Liver (tissue), 9 donors: Measurements from ENCODE around the gene AGPAT4. TPM values are rescaled to one million over a fixed set of nuclear protein-coding genes. Genes with fewer than 3 reads are reported as not detected.
A peak's percentile ranks its signal among the peaks of the same experiment; 100 is the strongest.
"Not testable (repeated sequence)": the region's sequence is repeated elsewhere in the genome, so short reads cannot be mapped to it uniquely, and the experiment has no call there.

ENCODE experiments used
- DNase-seq: peaks from one replicate; pipeline ENCODE4 v3.0.0-alpha.2; 2017; ENCODE audit warnings: low spot score
- H3K27ac ChIP-seq, 2 donors: one replicate each; pipeline ENCODE4 v1.7.0; 2013; ENCODE audit warnings: inconsistent platforms in 2 of 2, low read length in 2 of 2, control low read depth in 1 of 2, low read depth in 1 of 2, mild to moderate bottlenecking in 1 of 2
- H3K27me3 ChIP-seq, 4 donors: one replicate each; pipeline versions ENCODE4 v1.6.1 to v1.7.0; 2013; ENCODE audit warnings: low read length in 3 of 4, inconsistent platforms in 1 of 4, mild to moderate bottlenecking in 1 of 4, moderate library complexity in 1 of 4; ENCODE audit not compliant: control insufficient read depth in 4 of 4, insufficient read depth in 4 of 4
- H3K36me3 ChIP-seq, 4 donors: one replicate each; pipeline versions ENCODE4 v1.6.1 to v1.7.0; 2013; ENCODE audit warnings: low read length in 3 of 4, mild to moderate bottlenecking in 3 of 4, low read depth in 1 of 4, moderate library complexity in 1 of 4; ENCODE audit not compliant: control insufficient read depth in 4 of 4, insufficient read depth in 3 of 4
- H3K4me1 ChIP-seq, 4 donors: one replicate each; pipeline versions ENCODE4 v1.6.1 to v1.7.0; 2013; ENCODE audit warnings: low read length in 3 of 4, mild to moderate bottlenecking in 3 of 4, moderate library complexity in 1 of 4; ENCODE audit not compliant: control insufficient read depth in 4 of 4, insufficient read depth in 4 of 4
- H3K4me3 ChIP-seq, 3 donors: one replicate each; pipeline versions ENCODE4 v1.6.1 to v1.7.0; 2013; ENCODE audit warnings: low read length in 3 of 3, control low read depth in 1 of 3, low read depth in 1 of 3, mild to moderate bottlenecking in 1 of 3
- H3K9ac ChIP-seq, 2 donors: one replicate each; pipeline ENCODE4 v1.7.0; 2013; ENCODE audit warnings: low read length in 2 of 2, mild to moderate bottlenecking in 2 of 2, moderate library complexity in 2 of 2, control low read depth in 1 of 2, low read depth in 1 of 2
- H3K9me3 ChIP-seq, 4 donors: one replicate each; pipeline versions ENCODE4 v1.6.1 to v1.7.0; 2013; ENCODE audit warnings: low read length in 3 of 4; ENCODE audit not compliant: control insufficient read depth in 4 of 4
- CTCF ChIP-seq: fragments of 150-350 bp; IDR thresholded peaks from 2 replicates; pipeline ENCODE4 v1.5.1; 2017; ENCODE audit warnings: improper control_type of control experiment, low read depth, low read length; ENCODE audit not compliant: missing input control
- EGR1 ChIP-seq, 2 donors: IDR thresholded peaks; 2 replicates each; pipeline ENCODE4 v1.6.1; 2016 to 2018; ENCODE audit warnings: antibody characterized with exemption in 2 of 2, low read depth in 2 of 2
- FOXA1 ChIP-seq: IDR thresholded peaks from 2 replicates; pipeline ENCODE4 v1.6.1; 2016; ENCODE audit warnings: antibody characterized with exemption
- GABPA ChIP-seq, 2 donors: IDR thresholded peaks in 1 of 2; conservative IDR thresholded peaks in 1 of 2; 2 replicates each; pipeline ENCODE4 v1.6.1; 2016; ENCODE audit warnings: antibody characterized with exemption in 2 of 2, mild to moderate bottlenecking in 1 of 2, moderate library complexity in 1 of 2
- JUND ChIP-seq, 2 donors: IDR thresholded peaks; 2 replicates each; pipeline ENCODE4 v1.6.1; 2016; ENCODE audit warnings: antibody characterized with exemption in 2 of 2
- NR2F2 ChIP-seq: IDR thresholded peaks from 2 replicates; pipeline ENCODE4 v1.6.1; 2016; ENCODE audit warnings: antibody characterized with exemption
- YY1 ChIP-seq: IDR thresholded peaks from 2 replicates; pipeline ENCODE4 v1.6.1; 2016; ENCODE audit warnings: antibody characterized with exemption, mild to moderate bottlenecking
- ZBTB33 ChIP-seq: IDR thresholded peaks from 2 replicates; pipeline ENCODE4 v1.6.1; 2016; ENCODE audit warnings: antibody characterized with exemption
- WGBS: extraction: QIAGEN DNeasy Blood & Tissue Kit; methylation state at CpG from one replicate; pipeline ENCODE4 v1.1.7; 2013; 5-methylcytosine and 5-hydroxymethylcytosine counted together
- polyA plus RNA-seq, 2 donors: library from polyadenylated mRNA; stranded (reverse) in 1 of 2; unstranded in 1 of 2; fragments of 200-250 nt in 1 of 2; fragments of >200 nt in 1 of 2; fragmentation: Nextera tagmentation in 1 of 2; extraction: Ambion mirVana in 1 of 2; gene quantifications; one replicate each; pipeline versions ENCODE4 v1.2.1 to v1.2.3, GENCODE V29; 2013 to 2015
- total RNA-seq, 2 donors: library from RNA; depleted of rRNA; stranded (reverse); fragments of >200 nt; gene quantifications; one replicate each; pipeline ENCODE4 v1.2.3, GENCODE V29; 2014
- donor health status: healthy.
- donor health status: healthy.
- donor health status: healthy.
- donor health status: healthy.
- donor health status: healthy.

AGPAT4 gene
- total and polyA plus RNA-seq, 4 donors = 0.44 to 17.5 (median 0.69) TPM

GRCh38 chr6:161226009-161226964, 47.6 kb downstream of the AGPAT4 start:
- no peaks in the 10 kb centered on the region for H3K36me3 ChIP-seq
- no peak for DNase-seq
- no peaks in the 10 kb centered on the region for H3K4me1 ChIP-seq
- TF ChIP-seq YY1 = no peak
- peak; percentile 13 for TF ChIP-seq NR2F2
- no peak overlapping the region for H3K4me3 ChIP-seq
- H3K9ac ChIP-seq = no peak overlapping the region
- 64% methylated on average over 8 of the region's 8 CpGs for WGBS
- H3K27ac ChIP-seq = no peak overlapping the region
- no peaks in the 10 kb centered on the region for H3K9me3 ChIP-seq
- H3K27me3 ChIP-seq = no peaks in the 10 kb centered on the region

DNA sequence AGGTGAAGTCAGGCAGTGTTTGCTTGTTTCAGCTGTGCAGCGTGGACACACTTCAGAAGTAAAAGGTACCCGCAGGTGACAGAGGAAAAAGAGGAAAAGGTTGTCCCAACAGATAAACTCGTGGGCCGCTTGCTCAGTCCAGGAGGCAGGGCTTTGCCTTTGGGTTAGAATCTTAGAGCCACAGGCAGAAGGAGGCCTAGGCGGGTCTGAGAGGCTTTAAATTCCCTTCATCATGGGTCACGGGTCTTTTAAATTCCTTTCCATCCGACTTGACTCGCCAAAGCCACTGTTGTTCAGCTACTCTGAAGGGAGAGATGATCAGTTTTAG, 48.2 kb downstream of the AGPAT4 start:
- no peaks in the 10 kb centered on the region for H3K9me3 ChIP-seq
- no peaks in the 10 kb centered on the region for H3K4me1 ChIP-seq
- H3K9ac ChIP-seq = no peak overlapping the region
- H3K4me3 ChIP-seq = no peak overlapping the region
- no peak for TF ChIP-seq FOXA1
- TF ChIP-seq EGR1 (IDR thresholded peaks at IDR 0.05; ENCODE audit: low read depth in 2 of 2) = no peak
- no peak for TF ChIP-seq NR2F2
- no peak for TF ChIP-seq JUND (IDR thresholded peaks at IDR 0.05)
- no peak for TF ChIP-seq ZBTB33
- no peak for TF ChIP-seq YY1
- TF ChIP-seq GABPA (IDR thresholded peaks at IDR 0.05 in 1 of 2, conservative IDR thresholded peaks at IDR 0.05 in 1 of 2) = no peak
- no peak for TF ChIP-seq CTCF
- DNase-seq = no peak
- whole genome bisulfite sequencing = 80% methylated on average over 8 of the region's 8 CpGs
- no peak overlapping the region for H3K27ac ChIP-seq
- no peaks in the 10 kb centered on the region for H3K27me3 ChIP-seq
- H3K36me3 ChIP-seq = no peaks in the 10 kb centered on the region

DNA sequence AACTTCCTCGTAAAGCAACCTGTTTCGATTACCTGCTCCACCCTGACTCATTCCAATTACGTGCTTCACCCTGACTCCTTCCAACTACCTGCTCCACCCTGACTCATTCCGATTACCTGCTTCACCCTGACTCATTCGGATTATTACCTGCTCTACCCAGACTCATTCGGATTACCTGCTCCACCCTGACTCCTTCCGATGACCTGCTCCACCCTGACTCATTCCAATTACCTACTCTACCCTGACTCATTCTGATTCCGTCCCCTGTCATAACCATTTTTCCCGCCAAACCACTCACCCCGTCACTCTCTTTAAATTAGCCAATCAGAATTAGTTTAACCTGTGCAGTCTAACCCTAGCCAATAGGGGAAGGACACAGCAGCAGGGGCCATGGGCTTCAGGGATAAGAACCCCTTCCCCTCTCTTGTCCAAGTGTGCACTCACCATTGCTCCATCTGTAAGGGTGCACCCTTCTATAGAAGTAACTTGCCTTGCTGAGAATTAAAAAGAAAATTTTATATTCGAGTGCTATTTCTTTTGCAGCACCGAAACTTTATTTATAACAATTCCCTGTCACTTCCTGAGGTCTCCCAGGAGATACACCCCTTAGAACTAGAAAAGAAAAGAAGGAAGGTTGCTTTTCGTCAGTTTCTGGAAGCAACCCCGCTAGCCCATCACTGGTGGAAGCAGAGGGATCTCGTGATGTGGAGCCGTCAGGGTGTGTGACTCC, 48.7 kb downstream of the AGPAT4 start:
- not testable (repeated sequence) for H3K27ac ChIP-seq, H3K4me3 ChIP-seq, H3K4me1 ChIP-seq, H3K9ac ChIP-seq, DNase-seq, H3K9me3 ChIP-seq, H3K36me3 ChIP-seq, H3K27me3 ChIP-seq
- 92% methylated on average over 16 of the region's 16 CpGs for WGBS
